GM18907 (cell line): ENCODE data around the gene PGA5.
"Not testable (repeated sequence)": the region's sequence is repeated elsewhere in the genome, so short reads cannot be mapped to it uniquely, and the experiment has no call there.

Experiments
- ATAC-seq: cut with Tn5 transposase; IDR thresholded peaks from one replicate; pipeline ENCODE4 v1.9.1; 2021; ENCODE audit warnings: mild to moderate bottlenecking, moderate library complexity; ENCODE audit not compliant: unreplicated experiment

Gene PGA5

DNA sequence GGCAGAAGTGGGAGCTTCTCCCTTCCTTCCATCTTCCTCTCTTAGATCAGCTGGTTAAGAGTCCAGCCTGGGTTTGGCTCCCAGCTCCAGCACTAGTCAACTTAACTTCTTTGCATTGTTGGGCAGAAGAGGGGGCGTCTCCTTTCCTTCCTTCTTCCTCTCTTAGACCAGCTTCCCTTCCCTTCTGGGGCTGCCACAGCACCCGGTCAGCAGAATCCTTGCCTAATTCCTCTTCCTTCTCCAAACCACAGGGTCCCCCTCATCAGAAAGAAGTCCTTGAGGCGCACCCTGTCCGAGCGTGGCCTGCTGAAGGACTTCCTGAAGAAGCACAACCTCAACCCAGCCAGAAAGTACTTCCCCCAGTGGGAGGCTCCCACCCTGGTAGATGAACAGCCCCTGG, 18.3 kb upstream of the PGA5 start:
- ATAC-seq, result not testable (repeated sequence)

DNA sequence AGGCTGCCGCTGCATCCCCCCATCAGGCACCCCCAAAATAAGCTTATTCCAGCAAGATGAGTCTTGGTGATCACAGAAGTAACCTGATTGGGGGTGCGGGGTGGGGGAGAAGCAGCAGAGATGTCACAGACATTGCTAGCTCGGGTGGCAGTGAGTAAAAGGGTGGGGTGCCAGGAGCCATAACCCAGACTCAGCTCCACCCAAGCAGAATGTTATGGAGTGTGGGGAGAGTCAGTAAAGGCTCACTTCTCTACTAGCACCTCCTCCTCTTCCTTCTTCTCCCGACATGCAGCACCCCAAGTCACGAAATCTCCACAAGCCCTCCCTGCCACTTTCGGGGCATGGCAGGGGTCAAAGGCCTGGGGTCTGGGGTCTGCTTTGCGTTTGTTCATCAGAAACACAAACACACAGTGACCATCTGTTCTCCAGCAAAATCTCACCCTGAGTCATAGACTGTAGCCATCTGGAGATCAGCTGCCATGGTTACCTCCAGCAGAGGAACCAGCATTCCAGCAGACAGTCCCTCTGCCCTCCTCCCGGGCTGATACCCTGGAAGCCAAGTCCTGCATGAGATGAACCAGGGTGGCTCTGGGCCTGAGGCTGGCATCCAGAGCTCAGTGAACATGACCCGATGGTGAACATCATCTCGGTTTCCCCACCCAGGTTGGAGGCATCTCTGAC, 14.4 kb upstream of the PGA5 start:
- ATAC-seq, result not testable (repeated sequence)

DNA sequence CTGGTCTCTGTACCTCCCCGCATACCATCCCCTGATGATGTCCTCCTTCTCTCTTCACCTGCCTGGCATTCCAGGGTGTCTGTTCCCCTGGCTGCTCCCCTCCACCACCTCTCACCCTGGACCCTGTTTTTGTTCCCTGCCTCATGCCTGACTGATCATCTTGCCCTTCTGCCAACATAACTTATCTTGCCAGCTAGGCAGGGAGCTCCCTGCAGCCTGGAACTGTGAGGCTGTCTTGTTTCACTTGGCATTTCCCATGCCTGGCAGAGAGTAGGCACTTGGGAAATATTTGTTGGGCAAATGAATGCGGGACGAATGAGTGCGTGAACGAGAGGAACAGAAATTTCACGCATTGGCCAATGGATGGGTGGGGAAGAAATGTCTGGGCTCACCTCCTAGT, 11.5 kb upstream of the PGA5 start:
- ATAC-seq, result not testable (repeated sequence)

DNA sequence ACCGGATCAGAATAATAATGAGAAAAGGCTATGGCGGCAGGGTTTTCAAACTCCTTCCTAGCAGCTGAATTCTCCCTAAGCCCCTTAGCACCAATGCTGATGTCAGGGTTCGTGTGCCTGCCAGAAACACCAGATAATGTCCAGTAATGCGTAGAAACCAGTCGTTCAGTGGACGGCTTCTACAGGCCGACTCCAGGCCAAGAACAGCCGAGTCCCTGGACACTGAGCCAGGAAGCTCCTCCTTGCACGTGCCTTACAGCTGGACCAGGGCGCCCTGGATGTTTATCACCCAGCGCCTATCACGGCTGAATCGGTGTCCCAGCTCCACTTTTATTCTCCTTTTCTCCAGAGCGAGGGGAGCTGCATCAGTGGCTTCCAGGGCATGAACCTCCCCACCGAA, 9.9 kb upstream of the PGA5 start:
- ATAC-seq, result not testable (repeated sequence)

DNA sequence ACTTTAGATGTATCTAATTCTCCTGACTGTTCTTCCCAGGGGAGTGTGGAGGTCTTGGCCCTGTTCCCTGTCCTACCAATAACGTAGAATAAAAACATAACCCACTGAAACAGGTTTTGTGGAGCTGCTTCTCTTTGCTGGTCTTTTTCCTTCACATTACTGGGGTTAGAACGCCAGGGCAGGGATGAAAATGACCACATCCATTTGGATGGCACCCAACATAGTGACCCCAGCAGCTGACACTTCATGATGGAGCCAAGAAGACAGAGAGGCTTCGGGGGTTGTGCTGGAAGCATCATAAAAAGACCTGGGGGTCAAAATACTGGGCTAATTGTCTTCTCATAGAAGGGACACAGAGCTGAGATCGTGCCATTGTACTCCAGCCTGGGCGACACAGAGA, 9.4 kb upstream of the PGA5 start:
- ATAC-seq, result not testable (repeated sequence)

DNA sequence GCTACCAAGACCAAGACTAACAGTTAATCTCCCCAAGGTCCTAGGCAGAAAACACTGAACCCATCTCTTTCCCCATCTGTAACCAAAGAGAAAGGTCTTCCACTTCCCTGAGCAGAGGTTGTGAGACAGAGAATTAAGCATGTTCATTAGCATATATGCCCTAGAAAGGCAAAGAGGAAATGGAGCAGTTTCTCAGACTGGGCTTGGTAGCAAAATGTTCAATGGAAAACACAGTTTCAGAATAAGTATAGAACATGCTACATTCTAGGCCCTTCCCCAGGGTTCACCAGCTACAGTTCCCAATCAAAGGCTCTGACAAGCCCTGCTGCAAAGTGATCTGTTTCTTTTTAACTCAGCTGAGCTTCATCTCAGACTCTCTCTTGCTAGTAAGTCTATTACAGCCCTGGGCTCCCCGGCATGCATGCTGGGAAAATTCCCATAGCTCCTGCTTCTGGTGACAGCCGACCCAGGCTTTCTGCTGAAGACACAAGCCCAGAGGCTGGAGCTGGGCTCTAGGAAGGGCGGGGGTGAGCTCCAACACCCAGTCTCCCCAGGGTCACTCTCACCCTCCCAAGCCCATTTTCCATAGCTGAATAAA, 8.3 kb upstream of the PGA5 start:
- ATAC-seq, result not testable (repeated sequence)

DNA sequence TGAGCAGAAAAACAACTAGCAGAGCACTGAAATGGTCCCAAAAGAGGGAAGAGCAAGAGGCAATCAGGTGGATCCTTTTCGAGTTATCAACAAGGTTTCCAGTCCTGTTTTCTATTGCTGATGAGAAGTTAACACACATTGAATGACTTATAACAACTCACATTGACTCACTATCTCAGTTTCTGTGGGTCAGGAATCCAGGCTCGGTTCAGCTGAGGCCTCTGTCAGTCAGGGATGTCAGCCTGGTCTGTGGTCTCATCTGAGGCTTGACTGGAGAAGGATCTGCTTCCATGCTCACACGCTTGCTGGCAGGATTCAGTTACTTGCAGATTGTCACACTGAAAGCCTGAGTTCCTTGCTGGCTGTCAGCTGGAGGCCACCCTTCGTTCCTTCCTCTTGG, 3.8 kb upstream of the PGA5 start:
- ATAC-seq, result not testable (repeated sequence)

DNA sequence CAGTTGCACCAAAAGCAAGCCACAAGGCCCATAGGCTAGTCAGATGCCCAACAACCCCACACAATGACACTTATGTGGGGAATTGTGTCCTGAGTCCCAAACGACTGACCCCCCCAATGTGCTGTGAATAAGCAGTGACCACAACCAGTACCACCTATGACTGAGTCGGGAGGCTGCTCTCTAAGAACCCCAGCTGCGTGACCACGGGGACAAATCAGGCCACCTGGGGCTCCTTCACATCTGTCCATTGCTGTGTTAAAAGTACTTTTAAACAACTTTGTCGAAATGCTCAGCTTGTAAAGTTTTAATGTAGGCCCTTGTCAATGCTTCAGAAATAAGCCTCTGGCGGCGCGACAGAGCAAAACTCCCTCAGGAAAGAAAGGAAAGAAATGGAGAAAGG, 687 bp upstream of the PGA5 start:
- not testable (repeated sequence) for ATAC-seq

DNA sequence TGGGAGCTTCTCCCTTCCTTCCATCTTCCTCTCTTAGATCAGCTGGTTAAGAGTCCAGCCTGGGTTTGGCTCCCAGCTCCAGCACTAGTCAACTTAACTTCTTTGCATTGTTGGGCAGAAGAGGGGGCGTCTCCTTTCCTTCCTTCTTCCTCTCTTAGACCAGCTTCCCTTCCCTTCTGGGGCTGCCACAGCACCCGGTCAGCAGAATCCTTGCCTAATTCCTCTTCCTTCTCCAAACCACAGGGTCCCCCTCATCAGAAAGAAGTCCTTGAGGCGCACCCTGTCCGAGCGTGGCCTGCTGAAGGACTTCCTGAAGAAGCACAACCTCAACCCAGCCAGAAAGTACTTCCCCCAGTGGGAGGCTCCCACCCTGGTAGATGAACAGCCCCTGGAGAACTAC, 551 bp downstream of the PGA5 start:
- ATAC-seq, result not testable (repeated sequence)

DNA sequence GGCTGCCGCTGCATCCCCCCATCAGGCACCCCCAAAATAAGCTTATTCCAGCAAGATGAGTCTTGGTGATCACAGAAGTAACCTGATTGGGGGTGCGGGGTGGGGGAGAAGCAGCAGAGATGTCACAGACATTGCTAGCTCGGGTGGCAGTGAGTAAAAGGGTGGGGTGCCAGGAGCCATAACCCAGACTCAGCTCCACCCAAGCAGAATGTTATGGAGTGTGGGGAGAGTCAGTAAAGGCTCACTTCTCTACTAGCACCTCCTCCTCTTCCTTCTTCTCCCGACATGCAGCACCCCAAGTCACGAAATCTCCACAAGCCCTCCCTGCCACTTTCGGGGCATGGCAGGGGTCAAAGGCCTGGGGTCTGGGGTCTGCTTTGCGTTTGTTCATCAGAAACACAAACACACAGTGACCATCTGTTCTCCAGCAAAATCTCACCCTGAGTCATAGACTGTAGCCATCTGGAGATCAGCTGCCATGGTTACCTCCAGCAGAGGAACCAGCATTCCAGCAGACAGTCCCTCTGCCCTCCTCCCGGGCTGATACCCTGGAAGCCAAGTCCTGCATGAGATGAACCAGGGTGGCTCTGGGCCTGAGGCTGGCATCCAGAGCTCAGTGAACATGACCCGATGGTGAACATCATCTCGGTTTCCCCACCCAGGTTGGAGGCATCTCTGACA, 4.4 kb downstream of the PGA5 start:
- ATAC-seq, result not testable (repeated sequence)

DNA sequence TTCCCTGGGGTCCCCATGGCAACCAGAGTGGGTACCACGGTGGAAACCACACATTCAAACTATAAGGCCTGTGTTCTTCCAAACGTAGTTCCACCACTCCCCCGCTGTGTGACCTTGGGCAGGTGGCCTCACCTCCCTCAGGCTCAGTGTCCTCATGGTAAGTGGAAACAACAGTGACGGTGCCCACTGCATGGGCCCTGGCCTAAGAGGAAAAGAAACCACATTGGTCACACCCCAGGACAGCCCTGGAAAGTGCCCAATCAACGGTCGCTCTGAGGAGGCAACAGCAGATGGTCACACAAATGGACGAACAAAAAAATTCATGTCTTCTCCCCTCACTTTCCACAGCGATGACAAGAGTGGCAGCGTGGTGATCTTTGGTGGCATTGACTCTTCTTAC, 7.1 kb downstream of the PGA5 start:
- not testable (repeated sequence) for ATAC-seq

DNA sequence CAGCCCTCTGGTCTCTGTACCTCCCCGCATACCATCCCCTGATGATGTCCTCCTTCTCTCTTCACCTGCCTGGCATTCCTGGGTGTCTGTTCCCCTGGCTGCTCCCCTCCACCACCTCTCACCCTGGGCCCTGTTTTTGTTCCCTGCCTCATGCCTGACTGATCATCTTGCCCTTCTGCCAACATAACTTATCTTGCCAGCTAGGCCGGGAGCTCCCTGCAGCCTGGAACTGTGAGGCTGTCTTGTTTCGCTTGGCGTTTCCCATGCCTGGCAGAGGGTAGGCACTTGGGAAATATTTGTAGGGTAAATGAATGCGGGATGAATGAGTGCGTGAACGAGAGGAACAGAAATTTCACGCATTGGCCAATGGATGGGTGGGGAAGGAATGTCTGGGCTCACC, 8.2 kb downstream of the PGA5 start:
- ATAC-seq, result not testable (repeated sequence)

DNA sequence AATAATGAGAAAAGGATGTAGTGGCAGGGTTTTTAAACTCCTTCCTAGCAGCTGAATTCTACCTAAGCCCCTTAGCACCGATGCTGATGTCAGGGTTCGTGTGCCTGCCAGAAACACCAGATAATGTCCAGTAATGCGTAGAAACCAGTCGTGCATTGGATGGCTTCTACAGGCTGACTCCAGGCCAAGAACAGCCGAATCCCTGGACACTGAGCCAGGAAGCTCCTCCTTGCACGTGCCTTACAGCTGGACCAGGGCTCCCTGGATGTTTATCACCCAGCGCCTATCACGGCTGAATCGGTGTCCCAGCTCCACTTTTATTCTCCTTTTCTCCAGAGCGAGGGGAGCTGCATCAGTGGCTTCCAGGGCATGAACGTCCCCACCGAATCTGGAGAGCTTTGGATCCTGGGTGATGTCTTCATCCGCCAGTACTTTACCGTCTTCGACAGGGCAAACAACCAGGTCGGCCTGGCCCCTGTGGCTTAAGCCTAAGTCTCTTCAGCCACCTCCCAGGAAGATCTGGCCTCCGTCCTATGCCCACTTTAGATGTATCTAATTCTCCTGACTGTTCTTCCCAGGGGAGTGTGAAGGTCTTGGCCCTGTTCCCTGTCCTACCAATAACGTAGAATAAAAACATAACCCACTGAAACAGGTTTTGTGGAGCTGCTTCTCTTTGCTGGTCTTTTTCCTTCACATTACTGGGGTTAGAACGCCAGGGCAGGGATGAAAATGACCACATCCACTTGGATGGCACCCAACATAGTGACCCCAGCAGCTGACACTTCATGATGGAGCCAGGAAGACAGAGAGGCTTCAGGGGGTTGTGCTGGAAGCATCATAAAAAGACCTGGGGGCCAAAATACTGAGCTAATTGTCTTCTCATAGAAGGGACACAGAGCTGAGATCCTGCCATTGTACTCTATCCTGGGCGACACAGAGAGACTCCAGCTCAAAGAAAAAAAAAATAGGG, 10.1 kb downstream of the PGA5 start:
- ATAC-seq, result not testable (repeated sequence)

DNA sequence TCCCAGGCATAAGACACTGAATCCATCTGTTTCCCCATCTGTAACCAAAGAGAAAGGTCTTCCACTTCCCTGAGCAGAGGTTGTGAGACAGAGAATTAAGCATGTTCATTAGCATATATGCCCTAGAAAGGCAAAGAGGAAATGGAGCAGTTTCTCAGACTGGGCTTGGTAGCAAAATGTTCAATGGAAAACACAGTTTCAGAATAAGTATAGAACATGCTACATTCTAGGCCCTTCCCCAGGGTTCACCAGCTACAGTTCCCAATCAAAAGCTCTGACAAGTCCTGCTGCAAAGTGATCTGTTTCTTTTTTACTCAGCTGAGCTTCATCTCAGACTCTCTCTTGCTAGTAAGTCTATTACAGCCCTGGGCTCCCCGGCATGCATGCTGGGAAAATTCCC, 11.4 kb downstream of the PGA5 start:
- not testable (repeated sequence) for ATAC-seq

DNA sequence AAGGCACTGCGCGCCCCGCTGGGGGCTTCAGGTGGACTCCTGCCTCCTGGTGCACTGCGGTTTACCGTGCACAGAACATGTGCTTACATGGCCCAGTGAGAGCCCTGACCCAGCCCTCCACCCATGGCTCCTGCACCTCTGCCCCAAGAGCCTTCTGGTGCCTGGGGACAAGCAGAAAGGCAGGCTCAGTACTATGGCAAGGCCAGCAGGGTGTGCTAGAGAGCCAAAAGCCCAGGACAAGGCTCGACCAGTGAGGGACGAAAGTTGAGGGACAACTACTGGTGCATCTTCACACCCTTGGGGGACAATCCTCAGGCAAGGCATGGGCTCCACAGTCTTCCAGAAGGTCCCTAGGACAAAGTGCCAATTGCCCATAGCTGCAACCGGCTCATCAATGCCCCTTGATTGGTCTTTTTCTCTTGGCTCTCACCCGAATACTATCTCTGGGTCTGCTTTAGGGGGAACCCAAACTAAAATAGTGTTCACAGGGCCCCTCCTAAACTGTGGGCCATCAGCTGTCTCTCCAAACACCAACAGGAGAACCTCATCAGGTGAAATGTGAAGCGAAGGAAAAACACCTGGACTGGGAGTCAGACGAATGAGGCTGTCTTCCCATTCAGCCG, 13.5 kb downstream of the PGA5 start:
- ATAC-seq, result no peak

DNA sequence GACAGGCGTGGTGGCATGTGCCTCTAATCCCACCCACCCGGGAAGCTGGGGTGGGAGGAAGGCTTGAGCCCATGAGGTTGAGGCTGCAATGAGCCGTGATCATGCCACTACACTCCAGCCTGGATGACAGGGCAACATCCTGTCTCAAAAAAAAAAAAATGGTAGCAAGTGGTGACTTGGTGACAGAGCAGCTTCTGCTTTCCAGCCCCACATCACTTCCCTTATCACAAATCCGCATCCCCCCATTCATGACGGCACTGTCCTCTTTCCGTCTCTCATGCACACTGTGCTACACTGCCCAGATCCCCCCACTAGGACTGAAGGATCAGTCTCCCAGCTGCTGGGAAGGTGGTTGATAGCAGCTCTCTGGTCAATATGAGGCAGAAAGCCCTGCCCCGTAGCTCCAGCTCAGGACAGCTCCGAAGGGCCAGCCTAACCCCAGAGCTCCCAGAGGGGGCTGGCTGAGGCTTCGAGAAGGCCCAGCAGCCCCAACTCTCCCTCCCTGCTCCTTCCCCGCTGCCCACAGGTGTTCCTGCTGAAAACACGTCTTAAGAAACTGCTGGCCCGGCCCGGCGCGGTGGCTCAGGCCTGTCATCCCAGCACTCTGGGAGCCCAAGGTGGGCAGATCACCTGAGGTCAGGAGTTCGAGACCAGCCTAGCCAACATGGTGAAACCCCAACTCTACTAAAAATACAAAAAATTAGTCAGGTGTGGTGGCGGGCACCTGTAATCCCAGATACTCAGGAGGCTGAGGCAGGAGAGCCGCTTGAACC, 15.9 kb downstream of the PGA5 start:
- ATAC-seq, result no peak

DNA sequence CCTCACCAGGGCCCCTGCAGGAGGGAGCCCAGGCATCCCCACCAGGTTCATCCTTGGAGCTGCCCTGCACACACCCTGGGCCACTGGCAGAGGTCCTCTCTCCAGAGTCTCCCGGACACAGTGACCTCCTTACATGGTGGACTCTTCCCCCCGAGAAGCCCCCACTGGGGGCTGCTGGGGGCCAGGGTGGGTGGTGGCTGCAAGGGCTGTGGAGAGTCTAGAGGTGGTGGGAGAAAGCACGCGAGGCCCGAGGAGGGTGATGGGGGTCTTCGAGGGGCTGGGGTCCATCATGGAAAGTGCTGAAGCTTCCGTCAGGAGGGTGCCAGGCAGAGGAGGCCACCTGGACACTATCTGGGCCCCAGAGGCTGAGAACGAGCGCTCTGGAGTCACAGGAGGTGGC, 17.6 kb downstream of the PGA5 start:
- ATAC-seq, result no peak

DNA sequence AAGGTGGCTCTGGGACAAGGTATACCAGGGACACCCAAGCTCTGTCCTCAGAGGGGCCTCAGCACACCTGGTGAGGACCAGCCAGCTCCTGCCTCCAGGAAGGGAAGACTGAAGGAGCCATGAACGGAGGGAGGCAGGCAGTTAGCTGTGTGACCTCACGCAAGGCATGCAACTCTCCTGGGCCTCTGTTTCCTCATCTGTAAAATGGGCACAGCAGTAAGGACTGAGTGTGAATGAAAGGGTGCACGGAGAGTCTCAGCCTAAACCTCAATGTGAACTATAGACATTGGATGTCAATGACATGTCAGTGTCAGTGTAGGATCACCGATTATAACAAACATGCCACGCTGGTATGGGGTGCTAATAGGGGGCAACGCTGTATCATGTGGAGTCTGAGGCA, 18.4 kb downstream of the PGA5 start:
- no peak for ATAC-seq

DNA sequence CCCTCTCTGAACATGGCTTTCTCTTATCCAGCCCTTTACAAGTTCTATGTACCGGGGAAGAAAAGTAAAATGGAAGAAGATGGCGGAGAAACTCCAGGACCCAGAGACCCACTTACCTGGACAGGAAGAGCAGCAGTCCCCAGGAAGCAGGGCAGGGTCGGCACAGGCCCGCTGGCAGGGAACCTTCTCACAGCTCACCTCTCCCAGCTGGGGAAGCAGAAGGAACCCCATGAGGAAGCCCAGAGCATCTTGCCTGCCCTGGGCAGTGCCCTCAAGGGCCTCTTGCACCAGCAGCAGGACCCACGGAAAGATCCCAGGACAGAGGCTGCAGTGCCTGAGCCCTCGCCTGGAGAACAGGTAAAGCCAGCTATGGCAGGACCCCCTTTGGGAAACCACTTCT, 23.4 kb downstream of the PGA5 start:
- ATAC-seq, result no peak

DNA sequence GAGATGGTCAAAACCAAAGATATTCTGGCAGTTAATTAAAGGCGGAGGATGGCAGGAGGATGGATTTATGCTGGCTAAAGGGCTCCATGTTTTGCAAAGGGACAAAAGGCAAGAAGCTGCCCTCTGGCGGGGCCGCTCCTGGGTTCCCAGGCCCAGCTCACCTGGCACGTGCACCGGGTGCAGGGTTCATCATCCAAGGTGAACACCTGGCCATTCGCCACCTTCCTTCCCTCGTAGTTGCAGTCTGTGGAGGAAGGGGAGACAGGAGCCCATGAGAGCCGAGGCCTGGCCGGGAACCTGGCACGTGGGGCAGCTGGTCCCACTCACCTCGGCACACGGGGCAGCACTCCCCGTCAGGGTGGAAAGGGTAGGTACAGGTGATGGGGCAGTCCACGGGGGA, 23.8 kb downstream of the PGA5 start:
- ATAC-seq, result no peak
